Neural progenitor cell (in vitro differentiated cells): Measurements from ENCODE around the gene ARL8A.

Experiments
- EZH2 ChIP-seq: fragments of 200-600 bp; sonication (generic); IDR thresholded peaks from 2 replicates; pipeline ENCODE4 v1.6.1; 2017; ENCODE audit warnings: antibody characterized with exemption, mild to moderate bottlenecking, moderate library complexity
- TF ChIP-seq, protein P1 (sequence below): fragments of 200-600 bp; sonication (generic); IDR thresholded peaks from 2 replicates; pipeline ENCODE4 v1.5.1; 2017; ENCODE audit warnings: antibody characterized with exemption, mild to moderate bottlenecking

GRCh38 chr1:202124142-202124541 is 20.4 kb downstream of the ARL8A start:
- TF ChIP-seq, protein P1, sequence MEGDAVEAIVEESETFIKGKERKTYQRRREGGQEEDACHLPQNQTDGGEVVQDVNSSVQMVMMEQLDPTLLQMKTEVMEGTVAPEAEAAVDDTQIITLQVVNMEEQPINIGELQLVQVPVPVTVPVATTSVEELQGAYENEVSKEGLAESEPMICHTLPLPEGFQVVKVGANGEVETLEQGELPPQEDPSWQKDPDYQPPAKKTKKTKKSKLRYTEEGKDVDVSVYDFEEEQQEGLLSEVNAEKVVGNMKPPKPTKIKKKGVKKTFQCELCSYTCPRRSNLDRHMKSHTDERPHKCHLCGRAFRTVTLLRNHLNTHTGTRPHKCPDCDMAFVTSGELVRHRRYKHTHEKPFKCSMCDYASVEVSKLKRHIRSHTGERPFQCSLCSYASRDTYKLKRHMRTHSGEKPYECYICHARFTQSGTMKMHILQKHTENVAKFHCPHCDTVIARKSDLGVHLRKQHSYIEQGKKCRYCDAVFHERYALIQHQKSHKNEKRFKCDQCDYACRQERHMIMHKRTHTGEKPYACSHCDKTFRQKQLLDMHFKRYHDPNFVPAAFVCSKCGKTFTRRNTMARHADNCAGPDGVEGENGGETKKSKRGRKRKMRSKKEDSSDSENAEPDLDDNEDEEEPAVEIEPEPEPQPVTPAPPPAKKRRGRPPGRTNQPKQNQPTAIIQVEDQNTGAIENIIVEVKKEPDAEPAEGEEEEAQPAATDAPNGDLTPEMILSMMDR, result no peak
- no peak for TF ChIP-seq EZH2
